Ovary (tissue), 9 donors: ENCODE data around the gene MBNL1. TPM values are rescaled to one million over a fixed set of nuclear protein-coding genes. Genes with fewer than 3 reads are reported as not detected.

ENCODE experiments used
- DNase-seq, 5 donors: peaks; one replicate each; pipeline ENCODE4 v3.0.0-alpha.2; 2019 to 2020
- H3K27ac ChIP-seq, 2 donors: fragments of 200-600 bp; one replicate each; pipeline versions ENCODE4 v1.5.1 to v1.8.0; 2019 to 2022
- H3K27me3 ChIP-seq: fragments of 200-600 bp; one replicate; pipeline ENCODE4 v1.8.0; 2022
- H3K36me3 ChIP-seq: fragments of 200-600 bp; sonication (generic); one replicate; pipeline ENCODE4 v1.5.1; 2019
- H3K4me1 ChIP-seq: one replicate; pipeline ENCODE4 v1.8.1; 2013; ENCODE audit warnings: mild to moderate bottlenecking, moderate library complexity; ENCODE audit not compliant: insufficient read depth
- H3K4me3 ChIP-seq: fragments of 200-600 bp; sonication (generic); one replicate; pipeline ENCODE4 v1.5.1; 2017
- H3K9me3 ChIP-seq, 2 donors: fragments of 200-600 bp in 1 of 2; sonication (generic) in 1 of 2; one replicate each; pipeline versions ENCODE4 v1.5.1 to v1.8.1; 2013 to 2019; ENCODE audit warnings: mild to moderate bottlenecking in 1 of 2, moderate library complexity in 1 of 2
- EP300 ChIP-seq: sonication (generic); formaldehyde crosslinking; IDR thresholded peaks from one replicate; pipeline ENCODE4 v1.6.1; 2017; ENCODE audit warnings: antibody characterized with exemption
- POLR2A ChIP-seq: fragments of 450-650 bp; IDR thresholded peaks from one replicate; pipeline ENCODE4 v1.6.1; 2017; ENCODE audit warnings: antibody characterized with exemption, mild to moderate bottlenecking, moderate library complexity
- WGBS, 3 donors: extraction: QIAGEN DNeasy Blood & Tissue Kit in 1 of 3; methylation state at CpG; one replicate each; pipeline versions ENCODE4 v1.1.5 to v1.1.7; 2013 to 2017; 5-methylcytosine and 5-hydroxymethylcytosine counted together
- intact Hi-C, 4 donors: fragments of 100-400 bp; cut with DNase I; formaldehyde crosslinking; loops; one replicate each; pipeline versions ENCODE4 v1.11.0 to v1.15.1; 2022 to 2023
- polyA plus RNA-seq, 2 donors: library from polyadenylated mRNA; stranded (reverse); fragments of 200-250 nt in 1 of 2; fragments of 350-450 nt in 1 of 2; fragmentation: Illumina TruSeq in 1 of 2; extraction: RNeasy Lipid Tissue Mini Kit (QIAGEN cat#74804) in 1 of 2; gene quantifications; one replicate each; pipeline ENCODE4 v1.2.3, GENCODE V29; 2013 to 2014
- total RNA-seq, 7 donors: library from RNA; depleted of rRNA in 2 of 7; stranded (reverse); fragments of >200 nt in 2 of 7; fragmentation: NEBNext Ultra II Directional in 3 of 7; extraction: Animal tissue kit (Norgen Biotek cat#: 25700) in 3 of 7; gene quantifications; one replicate each; pipeline versions ENCODE4 v1.1.0 to v1.2.4, GENCODE V29; 2016 to 2023
- TF ChIP-seq, protein P1 (sequence below), 3 donors: fragments of 450-650 bp in 2 of 3; fragments of 200-600 bp in 1 of 3; IDR thresholded peaks; one replicate each; pipeline versions ENCODE4 v1.5.1 to v1.8.0; 2016 to 2022; ENCODE audit warnings: antibody characterized with exemption in 3 of 3, mild to moderate bottlenecking in 1 of 3
- donor health status: DM: no; HTN: no; CAD: no; lungs with moderate emphysema.
- donor health status: DM: no; HTN: no; CAD: no.
- donor health status: Bipolar disorder and iron deficiency.
- donor health status: DM: yes; HTN: yes; CAD: no.
- donor health status: DM: no; HTN: no; CAD: no.
- donor health status: DM: yes; HTN: yes; CAD: no.

Gene MBNL1
- total and polyA plus RNA-seq, 9 donors = 39.7 to 152 (median 123) TPM

- TF ChIP-seq POLR2A (no peak), EP300 (no peak)
- TF ChIP-seq, protein P1, sequence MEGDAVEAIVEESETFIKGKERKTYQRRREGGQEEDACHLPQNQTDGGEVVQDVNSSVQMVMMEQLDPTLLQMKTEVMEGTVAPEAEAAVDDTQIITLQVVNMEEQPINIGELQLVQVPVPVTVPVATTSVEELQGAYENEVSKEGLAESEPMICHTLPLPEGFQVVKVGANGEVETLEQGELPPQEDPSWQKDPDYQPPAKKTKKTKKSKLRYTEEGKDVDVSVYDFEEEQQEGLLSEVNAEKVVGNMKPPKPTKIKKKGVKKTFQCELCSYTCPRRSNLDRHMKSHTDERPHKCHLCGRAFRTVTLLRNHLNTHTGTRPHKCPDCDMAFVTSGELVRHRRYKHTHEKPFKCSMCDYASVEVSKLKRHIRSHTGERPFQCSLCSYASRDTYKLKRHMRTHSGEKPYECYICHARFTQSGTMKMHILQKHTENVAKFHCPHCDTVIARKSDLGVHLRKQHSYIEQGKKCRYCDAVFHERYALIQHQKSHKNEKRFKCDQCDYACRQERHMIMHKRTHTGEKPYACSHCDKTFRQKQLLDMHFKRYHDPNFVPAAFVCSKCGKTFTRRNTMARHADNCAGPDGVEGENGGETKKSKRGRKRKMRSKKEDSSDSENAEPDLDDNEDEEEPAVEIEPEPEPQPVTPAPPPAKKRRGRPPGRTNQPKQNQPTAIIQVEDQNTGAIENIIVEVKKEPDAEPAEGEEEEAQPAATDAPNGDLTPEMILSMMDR (IDR thresholded peaks at IDR 0.05) = no peak
- intact Hi-C loops = no loop called here
- H3K36me3 ChIP-seq = no peaks in the 10 kb centered on the region
- WGBS, 3 donors = 53 to 65% (median 61%) methylated on average over 1 of the region's 1 CpG
- H3K4me3 ChIP-seq = no peak overlapping the region
- no peaks in the 10 kb centered on the region for H3K9me3 ChIP-seq
- no peaks in the 10 kb centered on the region for H3K27me3 ChIP-seq
- no peak for DNase-seq
- peaks cover 10% of the 10 kb centered on the region for H3K4me1 ChIP-seq
- H3K27ac ChIP-seq = no peak overlapping the region
These were observed 27.1 kb downstream of the MBNL1 start for GRCh38 chr3:152295806-152296205.

GRCh38 chr3:152296382-152296781 lies 27.7 kb downstream of the MBNL1 start:
- H3K27ac ChIP-seq = no peak overlapping the region
- peaks cover 10% of the 10 kb centered on the region for H3K4me1 ChIP-seq
- intact Hi-C loops = no loop called here

DNA sequence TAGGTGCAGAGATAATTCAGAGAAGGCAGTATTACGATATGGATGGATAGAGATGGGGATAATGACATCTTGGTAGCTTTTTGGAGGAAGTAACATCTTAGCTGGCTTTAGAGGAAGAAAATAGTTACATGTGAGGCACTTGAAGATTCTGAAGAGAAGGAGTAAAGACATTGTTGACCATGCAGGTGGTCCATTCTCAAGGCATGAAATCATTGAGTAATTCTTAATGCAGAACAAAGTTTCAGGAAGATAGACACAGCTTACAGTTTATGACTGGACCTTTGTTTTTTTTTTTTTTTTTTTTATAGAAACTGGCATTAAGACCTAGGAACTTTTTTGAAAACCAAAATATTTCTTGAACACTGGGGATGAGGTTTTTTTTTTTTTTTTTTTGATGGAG lies 28.2 kb downstream of the MBNL1 start:
- Histone ChIP-seq H3K36me3 (no peaks in the 10 kb centered on the region), H3K4me1 (peaks cover 6% of the 10 kb centered on the region), H3K4me3 (no peak overlapping the region), H3K27ac (no peak overlapping the region), H3K27me3 (no peaks in the 10 kb centered on the region), H3K9me3 (no peaks in the 10 kb centered on the region)
- intact Hi-C loops = no loop called here
- DNase-seq = no peak
- 86 to 94% (median 89%) methylated on average over 1 of the region's 1 CpG for WGBS, 3 donors
- TF ChIP-seq, protein P1 (IDR thresholded peaks at IDR 0.05) = no peak
- TF ChIP-seq POLR2A = no peak
- TF ChIP-seq EP300 = no peak

More at GRCh38 chr3:152296382-152296781, 27.7 kb downstream of the MBNL1 start:
- Histone ChIP-seq H3K36me3 (no peaks in the 10 kb centered on the region), H3K27me3 (no peaks in the 10 kb centered on the region), H3K4me3 (no peak overlapping the region), H3K9me3 (no peaks in the 10 kb centered on the region)
- 66 to 69% (median 67%) methylated on average over 3 of the region's 3 CpGs for WGBS, 3 donors
- TF ChIP-seq, protein P1 (IDR thresholded peaks at IDR 0.05) = no peak
- TF ChIP-seq POLR2A (no peak), EP300 (no peak)
- no peak for DNase-seq

- peaks cover 5% of the 10 kb centered on the region for H3K4me1 ChIP-seq
- peak; percentile 45 to 61 (median 54) for DNase-seq
- H3K4me3 ChIP-seq = peak overlapping the region; percentile 39
- no peaks in the 10 kb centered on the region for H3K36me3 ChIP-seq
- no peaks in the 10 kb centered on the region for H3K9me3 ChIP-seq
- TF ChIP-seq, protein P1 (IDR thresholded peaks at IDR 0.05) = no peak
- peak; percentile 45 for TF ChIP-seq EP300
- TF ChIP-seq POLR2A = no peak
- intact Hi-C loops = loop anchor here in 1 of 4 donors (2.0 kb wide), 1 partner anchor 30 kb away; the partner anchor contains the start of gene MBNL1
- 1 to 2% (median 1%) methylated on average over 14 of the region's 14 CpGs for WGBS, 3 donors
- H3K27ac ChIP-seq = peak overlapping the region; percentile 69 to 83
- H3K27me3 ChIP-seq = no peaks in the 10 kb centered on the region
These were observed 29.9 kb downstream of the MBNL1 start for GRCh38 chr3:152298393-152299248.
